IPS DF 6.9 (cell line): ENCODE results near the gene PNPLA6.

Experiments
- DNase-seq: peaks from one replicate; pipeline ENCODE4 v3.0.0-alpha.2; 2013; ENCODE audit warnings: low read depth, low spot score
- H3K27ac ChIP-seq: one replicate; pipeline ENCODE4 v1.5.1; 2013; ENCODE audit warnings: low read length, control low read depth
- H3K27me3 ChIP-seq: 2 replicates; pipeline ENCODE4 v1.6.1; 2013; ENCODE audit warnings: mild to moderate bottlenecking, low read length; ENCODE audit not compliant: control insufficient read depth, insufficient read depth
- H3K36me3 ChIP-seq: 2 replicates; pipeline ENCODE4 v1.6.1; 2013; ENCODE audit warnings: low read length; ENCODE audit not compliant: control insufficient read depth, insufficient read depth
- H3K4me1 ChIP-seq: 2 replicates; pipeline ENCODE4 v1.6.1; 2013; ENCODE audit warnings: low read length; ENCODE audit not compliant: control insufficient read depth, insufficient read depth
- H3K4me3 ChIP-seq: 2 replicates; pipeline ENCODE4 v1.5.1; 2013; ENCODE audit warnings: mild to moderate bottlenecking, low read length
- H3K9me3 ChIP-seq: 2 replicates; pipeline ENCODE4 v1.6.1; 2013; ENCODE audit warnings: low read length, inconsistent platforms; ENCODE audit not compliant: control insufficient read depth, insufficient read depth
- WGBS: extraction: QIAGEN DNeasy Blood & Tissue Kit; methylation state at CpG from one replicate; pipeline ENCODE4 v1.1.7; 2013; ENCODE audit warnings: mixed read lengths, missing lambda C conversion rate; ENCODE audit not compliant: insufficient read length, insufficient coverage; 5-methylcytosine and 5-hydroxymethylcytosine counted together

Gene PNPLA6

GRCh38 chr19:7602935-7603497 lies 67.5 kb downstream of the PNPLA6 start:
- no CpG with 5 or more reads among the region's 11 CpGs for WGBS
- Histone ChIP-seq H3K4me3 (no peak overlapping the region), H3K27me3 (no peaks in the 10 kb centered on the region), H3K9me3 (no peaks in the 10 kb centered on the region), H3K4me1 (no peaks in the 10 kb centered on the region), H3K27ac (no peak overlapping the region), H3K36me3 (peaks cover 2% of the 10 kb centered on the region; the same call in 1 of the 2 replicates)
- DNase-seq: no peak

DNA sequence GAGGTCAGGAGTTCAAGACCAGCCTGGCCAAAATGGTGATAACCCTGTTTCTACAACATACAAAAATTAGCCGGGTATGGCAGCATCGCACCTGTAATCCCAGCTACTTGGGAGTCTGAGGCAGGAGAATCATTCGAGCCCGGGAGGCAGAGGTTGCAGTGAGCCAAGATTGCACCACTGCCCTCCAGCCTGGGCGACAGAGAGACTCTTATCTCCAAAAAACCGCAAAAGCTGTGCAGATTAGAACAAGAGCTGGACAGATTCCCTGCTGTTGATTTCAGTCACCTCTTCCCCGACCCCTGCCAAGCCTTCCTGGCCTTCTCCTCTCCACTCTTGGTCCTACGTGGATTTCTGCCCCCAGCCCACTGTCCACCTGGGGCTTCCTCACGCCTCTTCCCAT lies 68.4 kb downstream of the PNPLA6 start:
- no peaks in the 10 kb centered on the region for H3K9me3 ChIP-seq
- H3K4me3 ChIP-seq: no peak overlapping the region
- no CpG with 5 or more reads among the region's 9 CpGs for WGBS
- H3K4me1 ChIP-seq: no peaks in the 10 kb centered on the region
- H3K27me3 ChIP-seq: no peaks in the 10 kb centered on the region
- no peak overlapping the region for H3K27ac ChIP-seq
- peaks cover 5% of the 10 kb centered on the region for H3K36me3 ChIP-seq
- no peak for DNase-seq

DNA sequence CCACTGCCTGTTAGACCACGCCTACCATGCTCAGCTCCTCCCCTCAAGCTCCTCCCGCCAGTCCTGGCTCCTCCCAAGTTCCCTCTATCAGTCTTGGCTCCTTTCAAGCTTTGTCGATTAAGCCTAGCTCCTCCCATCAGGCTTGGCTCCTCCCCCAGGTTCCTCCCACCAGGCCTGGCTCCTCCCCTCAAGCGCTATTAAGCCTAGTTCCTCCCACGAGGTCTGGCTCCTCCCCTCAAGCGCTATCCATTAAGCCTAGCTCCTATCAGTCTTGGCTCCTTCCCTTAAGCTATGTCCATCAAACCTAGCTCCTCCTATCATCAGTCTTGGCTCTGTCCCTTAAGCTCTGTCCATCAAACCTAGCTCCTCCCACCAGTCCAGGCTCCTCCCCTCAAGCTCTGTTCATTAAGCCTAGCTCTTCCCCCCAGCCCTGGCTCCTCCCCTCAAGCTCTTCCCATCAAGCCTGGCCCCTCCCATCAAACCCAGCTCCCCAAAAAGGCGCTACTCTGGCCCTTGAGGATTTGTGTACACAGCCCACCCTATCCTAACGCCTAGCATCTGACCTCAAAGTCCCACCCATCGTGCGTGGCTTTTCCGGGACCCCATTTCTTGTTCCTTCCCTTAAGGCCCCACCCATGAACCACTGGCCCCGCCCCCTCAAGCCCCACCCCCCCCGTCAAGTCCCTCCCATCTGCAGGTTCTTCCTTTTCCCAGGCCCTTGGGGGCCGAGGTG lies 70.1 kb downstream of the PNPLA6 start:
- Histone ChIP-seq H3K9me3 (no peaks in the 10 kb centered on the region), H3K4me1 (no peaks in the 10 kb centered on the region), H3K27me3 (no peaks in the 10 kb centered on the region), H3K36me3 (peaks cover 9% of the 10 kb centered on the region), H3K27ac (no peak overlapping the region), H3K4me3 (no peak overlapping the region)
- no CpG with 5 or more reads among the region's 14 CpGs for WGBS
- peak; percentile 76 for DNase-seq

GRCh38 chr19:7606289-7606688 lies 70.8 kb downstream of the PNPLA6 start:
- Histone ChIP-seq H3K9me3 (no peaks in the 10 kb centered on the region), H3K27ac (no peak overlapping the region), H3K27me3 (no peaks in the 10 kb centered on the region), H3K4me3 (no peak overlapping the region), H3K36me3 (peaks cover 13% of the 10 kb centered on the region), H3K4me1 (no peaks in the 10 kb centered on the region)
- no CpG with 5 or more reads among the region's 17 CpGs for WGBS
- DNase-seq: no peak

DNA sequence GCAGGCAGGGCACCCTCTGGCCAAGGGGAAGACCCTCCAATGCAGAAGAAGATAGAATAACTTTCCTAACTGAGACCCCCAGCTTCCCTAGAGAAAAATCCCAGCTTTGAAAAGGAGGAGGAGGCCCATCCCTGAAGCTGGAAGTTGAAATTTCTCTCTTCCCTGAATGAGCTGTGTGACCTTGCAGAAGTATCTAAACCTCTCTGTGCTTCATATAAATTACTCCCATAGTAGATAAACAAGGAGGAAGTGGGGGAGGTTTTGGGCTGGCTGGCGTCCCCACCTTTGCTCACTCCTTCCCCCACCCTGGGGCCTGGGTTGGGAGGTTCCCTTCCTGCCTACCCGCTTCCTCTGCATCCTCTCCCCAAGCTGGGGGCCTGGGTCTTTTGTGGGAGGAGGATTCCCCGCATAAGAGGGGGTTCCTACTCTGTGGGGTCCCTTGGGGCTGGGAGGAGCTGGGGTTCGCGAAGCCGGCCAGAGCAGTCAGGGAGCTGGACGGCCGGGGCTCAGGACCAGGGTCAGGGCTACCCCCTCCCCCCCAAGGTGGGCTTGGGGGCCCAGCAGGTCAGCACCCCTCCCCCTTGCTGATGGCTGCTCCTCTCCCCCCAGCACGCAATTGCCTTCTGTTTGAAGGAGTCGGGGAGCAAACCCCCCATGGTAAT lies 71.8 kb downstream of the PNPLA6 start:
- Histone ChIP-seq H3K27me3 (no peaks in the 10 kb centered on the region), H3K4me3 (no peak overlapping the region), H3K4me1 (no peaks in the 10 kb centered on the region), H3K27ac (no peak overlapping the region), H3K36me3 (peaks cover 23% of the 10 kb centered on the region), H3K9me3 (no peaks in the 10 kb centered on the region)
- WGBS: no CpG with 5 or more reads among the region's 10 CpGs
- no peak for DNase-seq

GRCh38 chr19:7607874-7608560 lies 72.5 kb downstream of the PNPLA6 start:
- no peak for DNase-seq
- H3K27ac ChIP-seq: no peak overlapping the region
- WGBS: no CpG with 5 or more reads among the region's 25 CpGs
- H3K4me1 ChIP-seq: no peaks in the 10 kb centered on the region
- no peak overlapping the region for H3K4me3 ChIP-seq
- H3K27me3 ChIP-seq: no peaks in the 10 kb centered on the region
- H3K9me3 ChIP-seq: no peaks in the 10 kb centered on the region
- H3K36me3 ChIP-seq: peaks cover 28% of the 10 kb centered on the region

DNA sequence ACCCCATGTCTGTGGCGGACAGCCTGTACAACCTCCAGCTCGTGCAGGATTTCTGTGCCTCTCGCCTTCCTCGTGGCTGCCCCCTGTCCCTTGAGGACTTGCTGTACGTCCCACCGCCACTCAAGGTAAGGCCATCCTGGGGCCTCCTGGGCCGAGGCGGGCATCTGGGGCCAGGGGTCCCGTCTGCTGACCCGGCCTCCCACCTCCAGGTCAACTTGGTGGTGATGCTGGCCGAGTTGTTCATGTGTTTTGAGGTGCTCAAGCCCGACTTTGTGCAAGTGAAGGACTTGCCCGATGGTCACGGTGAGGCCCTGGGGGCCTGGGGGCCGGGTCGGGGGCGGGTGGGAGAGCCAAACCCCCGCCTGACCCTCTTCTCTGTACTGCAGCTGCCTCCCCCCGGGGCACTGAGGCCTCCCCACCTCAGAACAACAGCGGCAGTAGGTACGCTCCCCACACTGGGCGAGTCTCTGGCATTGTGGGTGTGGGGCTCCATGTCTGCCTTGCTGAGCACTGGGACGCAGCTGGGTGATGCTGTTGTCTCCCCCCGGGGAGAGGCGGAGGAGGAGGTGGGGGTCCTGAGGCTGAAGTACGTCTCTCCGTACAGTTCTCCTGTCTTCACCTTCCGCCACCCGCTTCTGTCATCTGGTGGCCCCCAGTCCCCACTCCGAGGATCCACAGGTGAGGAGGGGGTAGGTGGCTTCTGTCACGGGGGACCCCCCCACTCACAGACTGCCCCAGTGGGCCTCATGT lies 75.1 kb downstream of the PNPLA6 start:
- no peak overlapping the region for H3K4me3 ChIP-seq

More for the DNA sequence above, 75.1 kb downstream of the PNPLA6 start:
- Histone ChIP-seq H3K9me3 (no peaks in the 10 kb centered on the region), H3K27ac (no peak overlapping the region), H3K4me1 (no peaks in the 10 kb centered on the region), H3K27me3 (no peaks in the 10 kb centered on the region), H3K36me3 (peaks cover 28% of the 10 kb centered on the region)
- no peak for DNase-seq
- no CpG with 5 or more reads among the region's 31 CpGs for WGBS
